G401 (cell line): ENCODE measurements around the gene DGKD. TPM values are rescaled to one million over a fixed set of nuclear protein-coding genes. Genes with fewer than 3 reads are reported as not detected.

Experiments used
- DNase-seq: peaks from one replicate; pipeline ENCODE4 v3.0.0-alpha.2; 2015; ENCODE audit warnings: low spot score
- in situ Hi-C: cut with HindIII; loops from 2 replicates; pipeline ENCODE4 v1.10.0; 2016; ENCODE audit warnings: low sequenced_read_pairs, mixed read lengths
- total RNA-seq: library from RNA; depleted of rRNA; stranded (reverse); fragments of >200 nt; shearing (Covaris generic); gene quantifications from 2 replicates; pipeline ENCODE4 v1.2.3, GENCODE V29; 2014

The DGKD gene
- total RNA-seq, 1 experiment from 2014 or later = 20.4 TPM

GRCh38 chr2:233418761-233419546, 64.7 kb downstream of the DGKD start:
- no peak for DNase-seq
- in situ Hi-C loops = no loop called here

GRCh38 chr2:233419602-233420391, 65.5 kb downstream of the DGKD start:
- DNase-seq = peak; percentile 76
- in situ Hi-C loops = no loop called here

GRCh38 chr2:233421091-233421816, 67.0 kb downstream of the DGKD start:
- in situ Hi-C loops = no loop called here
- DNase-seq = no peak

GRCh38 chr2:233422050-233422639, 67.9 kb downstream of the DGKD start:
- in situ Hi-C loops = no loop called here
- DNase-seq = no peak

GRCh38 chr2:233422649-233423551, 68.6 kb downstream of the DGKD start:
- in situ Hi-C loops = no loop called here
- DNase-seq = no peak

GRCh38 chr2:233423552-233423860, 69.2 kb downstream of the DGKD start:
- in situ Hi-C loops = no loop called here
- DNase-seq = no peak

GRCh38 chr2:233424154-233424951, 70.1 kb downstream of the DGKD start:
- in situ Hi-C loops = no loop called here
- DNase-seq = peak; percentile 90

- in situ Hi-C loops = no loop called here
- DNase-seq = no peak
Observed at GRCh38 chr2:233426619-233427342, 72.5 kb downstream of the DGKD start.

- in situ Hi-C loops = no loop called here
- DNase-seq = no peak
Observed at GRCh38 chr2:233428008-233428407, 73.7 kb downstream of the DGKD start.

- DNase-seq = no peak
Observed at GRCh38 chr2:233428438-233428837, 74.1 kb downstream of the DGKD start.

GRCh38 chr2:233429175-233429897, 75.0 kb downstream of the DGKD start:
- in situ Hi-C loops = no loop called here
- peak; percentile 26 for DNase-seq

More at GRCh38 chr2:233428438-233428837, 74.1 kb downstream of the DGKD start:
- in situ Hi-C loops = no loop called here

- DNase-seq = no peak
- in situ Hi-C loops = no loop called here
Observed at GRCh38 chr2:233430081-233430480, 75.8 kb downstream of the DGKD start.

- in situ Hi-C loops = no loop called here
- DNase-seq = no peak
Observed at GRCh38 chr2:233430651-233431050, 76.4 kb downstream of the DGKD start.

- DNase-seq = no peak
- in situ Hi-C loops = no loop called here
Observed at GRCh38 chr2:233433029-233433428, 78.7 kb downstream of the DGKD start.

- DNase-seq = no peak
- in situ Hi-C loops = no loop called here
Observed at GRCh38 chr2:233433794-233434193, 79.5 kb downstream of the DGKD start.

GRCh38 chr2:233434666-233435330, 80.5 kb downstream of the DGKD start:
- in situ Hi-C loops = no loop called here
- no peak for DNase-seq
